T-helper 22 cell (primary cell): ENCODE measurements around the gene NDUFS8.

Experiments used
- DNase-seq: peaks from one replicate; pipeline ENCODE4 v3.0.0-alpha.2; 2020; ENCODE audit warnings: low read depth

The NDUFS8 gene

GRCh38 chr11:68049509-68050370, 19.3 kb downstream of the NDUFS8 start:
- no peak for DNase-seq

DNA sequence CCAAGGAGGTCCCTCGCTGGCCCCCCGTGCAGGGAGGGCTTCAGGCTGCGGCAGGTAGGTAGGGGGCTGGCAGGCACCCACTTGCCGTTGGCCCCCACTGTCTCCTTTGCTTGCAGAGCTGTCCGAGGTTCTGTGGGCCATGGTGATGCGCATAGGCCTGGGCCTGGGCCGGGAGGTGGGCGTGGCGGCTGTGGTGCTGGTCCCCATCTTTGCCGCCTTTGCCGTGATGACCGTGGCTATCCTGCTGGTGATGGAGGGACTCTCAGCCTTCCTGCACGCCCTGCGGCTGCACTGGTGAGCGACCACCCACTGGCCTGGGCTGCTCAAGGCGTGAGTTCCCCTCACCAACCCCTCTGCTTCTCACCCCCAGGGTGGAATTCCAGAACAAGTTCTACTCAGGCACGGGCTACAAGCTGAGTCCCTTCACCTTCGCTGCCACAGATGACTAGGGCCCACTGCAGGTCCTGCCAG, 19.9 kb downstream of the NDUFS8 start:
- no peak for DNase-seq

GRCh38 chr11:68051191-68052136, 21.0 kb downstream of the NDUFS8 start:
- DNase-seq: no peak

DNA sequence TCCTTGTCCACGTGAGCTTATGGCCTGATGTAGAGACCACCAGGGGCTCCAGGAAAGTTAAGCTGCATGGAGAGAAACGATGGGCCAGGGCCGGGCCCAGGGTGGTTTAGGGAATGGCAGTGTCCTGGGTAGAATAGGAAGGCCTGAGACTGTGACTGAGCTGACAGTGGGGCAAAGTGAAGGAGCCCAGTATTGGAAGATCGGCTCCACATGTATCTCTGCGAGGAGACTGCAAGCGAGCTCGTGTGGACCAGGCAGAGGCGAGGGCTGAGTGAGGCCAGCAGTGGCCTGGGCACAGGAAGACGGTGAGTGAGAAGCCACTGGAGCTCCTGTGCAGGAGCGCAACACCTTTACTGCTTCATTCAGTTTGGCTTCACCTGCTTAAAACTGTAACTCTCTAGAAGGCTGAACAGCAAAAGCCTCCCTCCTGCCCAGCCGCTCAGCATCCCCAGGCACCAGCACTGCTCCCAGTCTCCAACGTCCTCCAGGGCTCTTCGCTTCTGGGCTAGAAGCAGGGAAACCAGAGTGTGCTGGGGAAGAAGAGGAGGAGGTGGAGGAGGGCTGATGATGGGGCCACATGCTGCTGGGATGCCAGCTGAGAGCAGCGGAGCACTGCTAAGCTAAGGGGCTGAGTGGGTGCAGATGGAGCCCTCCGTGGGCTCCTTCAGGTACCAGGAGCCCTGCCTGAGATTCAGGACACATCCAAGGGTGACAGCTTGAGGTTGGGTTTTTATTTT, 21.8 kb downstream of the NDUFS8 start:
- DNase-seq: no peak

- DNase-seq: no peak
Measured at GRCh38 chr11:68053117-68053516, 22.6 kb downstream of the NDUFS8 start.

DNA sequence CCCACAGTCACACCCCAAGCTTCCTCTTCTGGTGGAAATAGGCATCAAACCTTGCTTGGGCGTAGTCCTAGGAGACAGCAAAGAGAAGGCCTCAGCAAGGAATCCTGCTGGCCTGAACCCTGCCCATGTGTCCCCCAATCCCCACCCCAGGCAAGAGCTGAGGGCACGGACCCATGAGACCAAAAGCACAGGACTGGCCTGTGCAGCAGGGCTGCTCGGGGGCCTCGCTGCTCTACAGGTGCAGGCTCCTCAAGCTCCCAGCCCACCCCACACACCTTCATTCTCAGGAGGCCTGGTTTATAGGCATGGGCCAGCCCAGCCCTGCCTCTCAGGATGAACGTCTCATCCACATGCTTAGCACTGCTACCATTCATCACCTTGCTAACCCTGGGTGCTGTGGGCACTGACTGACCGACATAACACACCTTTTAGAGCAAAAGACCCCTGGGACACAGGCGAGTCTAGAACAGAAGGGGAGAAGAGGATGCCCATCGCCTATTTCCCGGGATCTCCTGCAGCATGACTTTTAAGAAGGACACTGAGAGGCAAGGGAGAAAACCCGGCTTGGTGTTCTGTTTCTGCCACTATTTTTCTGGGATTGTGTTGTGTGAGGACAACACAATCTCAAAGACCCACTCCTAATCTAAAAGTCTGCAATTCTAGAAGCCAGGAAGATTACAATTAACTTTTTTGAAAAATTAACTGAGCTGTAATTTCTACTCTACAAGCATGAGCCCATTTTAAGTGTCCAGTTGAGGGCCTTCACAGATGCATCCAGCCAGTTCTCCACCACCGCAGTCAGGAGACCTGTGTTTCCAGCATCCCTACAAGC, 23.7 kb downstream of the NDUFS8 start:
- no peak for DNase-seq

DNA sequence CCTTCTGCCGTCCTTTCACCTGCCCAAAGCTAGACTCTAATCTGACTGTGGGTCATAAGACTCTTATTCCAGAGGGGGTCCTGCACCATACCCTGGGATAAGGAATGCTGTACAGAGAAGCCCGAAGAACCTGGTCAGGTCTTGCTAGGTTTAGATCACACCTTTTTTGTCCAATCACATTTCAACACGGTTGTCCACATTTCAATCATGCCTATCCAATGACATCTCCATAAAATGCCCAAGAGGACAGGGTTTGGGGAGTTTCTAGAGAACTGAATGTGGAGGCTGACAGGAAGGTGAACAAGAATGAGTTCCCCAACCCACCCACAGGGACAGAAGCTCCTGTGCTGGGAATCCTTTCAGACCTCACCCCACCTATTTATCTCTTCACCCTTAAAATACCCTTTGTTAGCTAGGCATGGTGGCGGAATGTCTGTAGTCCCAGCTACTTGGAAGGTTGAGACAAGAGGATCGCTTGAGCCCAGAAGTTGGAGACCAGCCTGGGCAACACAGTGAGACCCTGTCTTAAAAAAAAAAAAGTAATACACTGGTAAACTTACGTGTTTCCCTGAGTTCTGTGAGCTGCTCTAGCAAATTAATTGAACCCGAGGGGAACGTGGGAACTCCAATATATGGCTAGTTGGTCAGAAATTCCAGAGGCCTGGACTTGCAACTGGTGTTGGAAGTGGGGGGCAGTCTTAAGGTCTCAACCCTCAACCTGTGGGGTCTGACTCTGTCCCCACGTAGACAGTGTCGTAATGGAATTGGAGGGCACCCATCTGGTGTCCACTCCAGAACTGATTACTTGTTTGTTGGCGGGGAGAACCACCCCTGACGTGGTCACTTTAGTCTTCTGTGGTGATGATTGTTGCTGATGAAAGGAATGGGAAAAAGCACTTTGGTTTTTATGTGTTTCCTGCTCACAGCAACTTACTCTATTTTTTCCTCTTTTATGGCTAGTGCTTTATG, 26.1 kb downstream of the NDUFS8 start:
- no peak for DNase-seq

GRCh38 chr11:68057807-68058206, 27.3 kb downstream of the NDUFS8 start:
- DNase-seq: no peak

- no peak for DNase-seq
Measured at GRCh38 chr11:68061508-68061907, 31.0 kb downstream of the NDUFS8 start.

DNA sequence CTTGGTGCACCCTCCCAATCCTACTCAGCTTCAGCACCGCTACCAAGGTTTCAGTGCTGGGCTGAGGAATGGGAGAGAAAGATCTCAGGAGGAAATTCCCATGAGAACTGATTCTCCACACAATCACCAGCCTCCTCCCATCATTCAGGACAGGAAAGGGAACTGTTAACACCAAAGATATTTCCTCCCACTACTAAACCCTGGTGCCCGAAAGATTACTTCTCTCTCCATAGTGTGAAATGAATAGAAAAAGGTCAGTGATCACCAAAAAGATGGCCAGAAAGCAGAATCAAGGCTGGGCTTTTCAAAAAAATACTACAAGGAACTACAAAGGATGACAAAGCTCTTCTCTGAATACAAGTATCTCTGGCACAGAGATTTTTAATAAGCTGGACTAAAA, 34.4 kb downstream of the NDUFS8 start:
- DNase-seq: no peak

GRCh38 chr11:68065841-68066240, 35.4 kb downstream of the NDUFS8 start:
- no peak for DNase-seq

DNA sequence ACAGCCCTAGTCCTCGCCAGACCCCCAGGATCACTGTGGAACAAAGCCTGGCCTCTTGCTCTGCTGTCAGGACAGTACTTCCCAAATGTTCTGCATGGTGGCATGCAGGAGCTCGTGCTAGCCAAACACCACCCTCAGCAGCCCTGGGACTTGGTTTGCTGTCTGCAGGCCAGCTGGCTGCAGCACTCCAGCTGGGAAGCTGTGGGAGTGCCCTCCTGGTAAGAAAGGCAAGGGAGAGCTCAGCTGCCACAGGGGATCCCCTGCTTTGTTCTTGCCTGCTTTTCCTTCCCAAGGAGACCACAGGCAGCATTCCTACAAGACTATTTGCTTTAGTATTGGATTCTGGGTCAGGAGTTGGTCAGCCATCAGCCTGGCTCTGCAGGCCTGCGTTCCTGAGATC, 36.3 kb downstream of the NDUFS8 start:
- DNase-seq: no peak

DNA sequence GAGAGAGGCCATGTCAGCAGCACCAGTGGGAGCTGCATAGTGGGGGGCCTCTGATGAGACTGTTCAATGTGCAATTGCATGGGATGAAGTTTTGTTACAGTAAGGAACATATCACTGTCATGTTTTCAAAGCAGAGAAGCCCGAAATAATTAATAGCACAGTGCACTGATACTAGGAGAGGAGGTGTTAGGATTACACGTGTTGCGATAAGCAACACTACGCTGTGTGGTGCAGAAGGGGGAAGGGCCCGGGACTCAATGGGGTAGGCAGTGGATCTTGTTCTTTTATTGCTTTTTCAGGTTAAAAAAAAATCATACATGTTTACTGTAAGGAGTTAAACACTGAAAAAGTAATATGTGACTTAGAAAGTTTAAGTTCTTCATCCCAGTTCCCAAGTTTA, 37.5 kb downstream of the NDUFS8 start:
- DNase-seq: no peak

GRCh38 chr11:68071281-68072048, 41.0 kb downstream of the NDUFS8 start:
- no peak for DNase-seq

DNA sequence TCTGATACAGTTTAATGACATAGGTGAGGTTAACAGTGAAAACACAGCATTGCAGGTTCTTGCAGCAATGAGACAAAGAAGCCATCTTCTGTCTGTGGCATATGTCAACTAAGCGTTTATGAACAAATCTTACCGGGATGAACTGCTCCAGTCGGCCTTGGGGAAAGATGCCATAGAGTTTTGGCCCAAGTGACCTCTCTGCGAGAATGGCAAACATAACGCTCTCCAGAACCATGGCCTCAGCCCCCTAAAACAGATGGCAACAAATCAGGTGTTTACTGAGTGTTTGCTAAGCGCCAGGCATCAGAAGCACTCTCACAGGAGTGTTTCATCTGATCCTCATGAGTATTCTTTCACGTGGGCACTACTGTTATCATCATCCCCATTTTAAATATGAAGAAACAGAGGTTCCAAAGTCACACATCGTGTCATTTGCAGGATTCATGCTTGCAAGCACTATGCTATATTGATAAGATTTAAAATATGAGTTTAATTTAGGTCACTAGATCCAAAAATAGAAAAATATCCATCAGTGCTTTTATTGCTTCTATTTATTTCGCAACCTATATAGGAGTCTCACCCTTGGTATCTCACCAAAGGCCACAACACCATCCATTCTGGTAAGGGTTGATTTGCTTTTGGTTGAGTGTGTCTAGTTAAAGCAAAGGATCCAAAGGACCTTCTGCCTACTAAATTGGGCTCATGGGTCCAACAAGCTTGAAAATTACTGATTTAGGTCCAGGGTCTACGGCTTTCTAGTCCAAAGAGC, 44.3 kb downstream of the NDUFS8 start:
- DNase-seq: no peak

DNA sequence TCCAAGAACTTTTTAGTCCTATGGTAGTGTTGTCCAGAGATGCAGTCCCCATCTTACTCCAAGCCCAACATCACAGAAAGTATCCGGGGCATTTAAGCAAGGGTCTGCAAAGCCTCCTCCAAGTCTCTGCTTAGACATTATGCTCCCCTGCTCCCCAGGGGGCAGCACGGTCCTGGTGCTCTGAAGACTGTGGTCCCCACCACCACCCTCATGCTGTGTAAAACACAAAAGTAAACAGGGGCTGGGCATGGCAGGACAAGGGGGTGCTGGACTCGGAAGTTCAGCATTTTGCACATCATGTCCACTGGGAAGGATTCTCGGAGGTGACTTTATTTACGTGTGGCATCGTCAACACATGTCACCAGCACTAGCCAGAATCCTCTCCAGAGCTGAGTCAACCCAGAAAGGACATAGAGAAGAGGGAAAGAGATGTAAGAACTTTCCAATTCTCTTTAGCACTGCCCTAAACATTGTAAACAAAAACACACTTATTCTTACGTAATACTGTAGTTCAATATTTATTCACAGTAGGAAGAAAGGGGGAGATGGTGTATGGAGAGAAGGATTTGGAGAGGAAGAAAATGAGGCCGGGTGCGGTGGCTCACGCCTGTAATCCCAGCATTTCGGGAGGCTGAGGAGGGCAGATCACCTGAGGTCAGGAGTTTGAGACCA, 46.0 kb downstream of the NDUFS8 start:
- no peak for DNase-seq

GRCh38 chr11:68077617-68078582, 47.4 kb downstream of the NDUFS8 start:
- DNase-seq: no peak
